Measurements from ENCODE around the gene SLC6A20. TPM values are rescaled to one million over a fixed set of nuclear protein-coding genes. Genes with fewer than 3 reads are reported as not detected.

SLC6A20 gene
- total RNA-seq, 1 donor from 2014 or later: 4.2 TPM

DNA sequence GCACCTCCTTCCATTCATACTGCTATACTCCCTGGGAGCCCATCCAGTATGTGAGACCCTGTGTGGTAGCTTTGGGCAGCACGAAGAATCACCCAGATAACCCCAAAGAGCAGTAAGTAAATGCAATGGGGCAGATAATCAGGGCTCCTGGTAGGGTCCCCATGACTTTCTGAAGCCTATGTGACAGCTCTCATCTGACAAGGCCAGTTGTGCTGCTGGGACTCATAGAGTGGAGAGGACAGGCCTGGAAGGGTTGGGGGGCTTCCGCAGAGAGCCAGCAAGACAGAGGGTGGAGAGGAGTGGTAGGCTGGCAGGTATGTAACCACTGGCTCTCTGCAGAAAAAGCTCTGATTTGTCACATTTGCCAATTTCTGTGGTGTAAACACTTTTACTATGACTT, 3.2 kb upstream of the SLC6A20 start:
- Histone ChIP-seq H3K27me3 (ENCODE audit: low read depth) (peaks cover 37% of the 10 kb centered on the region), H3K9me3 (no peaks in the 10 kb centered on the region), H3K4me1 (peaks cover 16% of the 10 kb centered on the region), H3K36me3 (no peaks in the 10 kb centered on the region), H3K4me3 (no peak overlapping the region), H3K27ac (no peak overlapping the region)
- DNase-seq: no peak
- TF ChIP-seq, protein P1, sequence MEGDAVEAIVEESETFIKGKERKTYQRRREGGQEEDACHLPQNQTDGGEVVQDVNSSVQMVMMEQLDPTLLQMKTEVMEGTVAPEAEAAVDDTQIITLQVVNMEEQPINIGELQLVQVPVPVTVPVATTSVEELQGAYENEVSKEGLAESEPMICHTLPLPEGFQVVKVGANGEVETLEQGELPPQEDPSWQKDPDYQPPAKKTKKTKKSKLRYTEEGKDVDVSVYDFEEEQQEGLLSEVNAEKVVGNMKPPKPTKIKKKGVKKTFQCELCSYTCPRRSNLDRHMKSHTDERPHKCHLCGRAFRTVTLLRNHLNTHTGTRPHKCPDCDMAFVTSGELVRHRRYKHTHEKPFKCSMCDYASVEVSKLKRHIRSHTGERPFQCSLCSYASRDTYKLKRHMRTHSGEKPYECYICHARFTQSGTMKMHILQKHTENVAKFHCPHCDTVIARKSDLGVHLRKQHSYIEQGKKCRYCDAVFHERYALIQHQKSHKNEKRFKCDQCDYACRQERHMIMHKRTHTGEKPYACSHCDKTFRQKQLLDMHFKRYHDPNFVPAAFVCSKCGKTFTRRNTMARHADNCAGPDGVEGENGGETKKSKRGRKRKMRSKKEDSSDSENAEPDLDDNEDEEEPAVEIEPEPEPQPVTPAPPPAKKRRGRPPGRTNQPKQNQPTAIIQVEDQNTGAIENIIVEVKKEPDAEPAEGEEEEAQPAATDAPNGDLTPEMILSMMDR (IDR thresholded peaks at IDR 0.05): no peak
- intact Hi-C loops (cut with DNase I): no loop called here
- no peak for ATAC-seq

DNA sequence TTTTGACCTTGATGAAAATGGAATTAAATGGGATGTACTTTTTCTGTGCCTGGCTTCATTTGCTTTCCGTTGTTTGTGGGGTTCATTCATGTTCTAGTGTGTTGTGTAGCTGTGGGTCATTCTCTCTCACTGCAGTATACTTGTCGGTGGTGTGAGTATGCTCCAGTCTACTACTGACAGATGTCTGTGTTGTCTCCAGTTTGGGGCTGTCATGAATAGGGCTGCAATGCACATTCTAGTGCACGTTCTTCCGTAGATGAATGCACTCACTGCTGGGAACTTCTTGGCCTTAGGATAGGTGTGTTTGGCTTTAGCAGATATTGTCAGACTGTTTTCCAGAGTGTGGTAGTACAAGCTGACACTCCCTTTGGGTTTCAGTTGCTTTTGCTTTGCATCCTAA, 1.7 kb upstream of the SLC6A20 start:
- Histone ChIP-seq H3K9me3 (no peaks in the 10 kb centered on the region), H3K27ac (no peak overlapping the region), H3K36me3 (no peaks in the 10 kb centered on the region), H3K4me3 (no peak overlapping the region), H3K27me3 (ENCODE audit: low read depth) (peaks cover 49% of the 10 kb centered on the region), H3K4me1 (peaks cover 16% of the 10 kb centered on the region)
- ATAC-seq (no peak), DNase-seq (no peak)
- intact Hi-C loops (cut with DNase I): no loop called here
- TF ChIP-seq, protein P1 (IDR thresholded peaks at IDR 0.05): no peak

DNA sequence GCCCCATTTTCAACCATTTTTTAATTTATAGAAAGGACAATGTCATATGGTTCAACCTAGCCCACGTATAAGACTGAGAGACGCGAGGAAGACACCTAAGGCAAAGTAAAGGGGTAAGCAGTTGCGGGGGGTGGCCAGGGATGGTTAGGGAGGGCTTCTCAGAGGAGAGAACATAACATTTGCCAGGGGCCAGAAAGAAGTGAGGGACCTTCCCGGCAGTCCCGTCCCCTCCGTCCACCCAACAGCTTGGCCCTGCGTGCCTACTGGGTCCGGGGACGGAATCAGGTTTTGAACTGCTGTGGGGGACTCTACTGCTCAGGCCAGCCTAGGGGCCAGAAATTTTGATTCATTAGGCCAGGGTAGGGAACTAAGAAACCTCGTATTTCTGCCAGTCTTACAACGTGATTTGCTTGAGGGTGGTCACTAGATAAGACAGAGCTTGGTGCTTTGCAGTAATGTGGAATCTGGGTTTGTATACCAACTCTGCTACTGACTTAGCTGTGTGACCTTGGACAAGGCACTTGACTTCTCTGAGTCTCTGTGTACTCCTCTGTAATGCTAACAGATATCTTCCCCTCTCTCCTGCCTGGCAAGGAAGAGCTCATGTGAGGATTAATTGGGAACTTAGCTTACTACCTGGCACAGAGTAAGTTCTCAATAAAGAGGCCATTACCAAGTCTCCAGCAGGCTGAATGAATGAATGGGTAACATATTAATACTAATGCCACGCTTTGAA, 734 bp upstream of the SLC6A20 start:
- H3K36me3 ChIP-seq: no peaks in the 10 kb centered on the region
- intact Hi-C loops (cut with DNase I): no loop called here
- ATAC-seq: no peak
- peaks cover 16% of the 10 kb centered on the region for H3K4me1 ChIP-seq
- H3K4me3 ChIP-seq: peak overlapping the region; percentile 57
- H3K27me3 ChIP-seq (ENCODE audit: low read depth): peaks cover 49% of the 10 kb centered on the region
- no peak for DNase-seq
- H3K9me3 ChIP-seq: no peaks in the 10 kb centered on the region
- no peak overlapping the region for H3K27ac ChIP-seq
- TF ChIP-seq, protein P1 (IDR thresholded peaks at IDR 0.05): no peak

DNA sequence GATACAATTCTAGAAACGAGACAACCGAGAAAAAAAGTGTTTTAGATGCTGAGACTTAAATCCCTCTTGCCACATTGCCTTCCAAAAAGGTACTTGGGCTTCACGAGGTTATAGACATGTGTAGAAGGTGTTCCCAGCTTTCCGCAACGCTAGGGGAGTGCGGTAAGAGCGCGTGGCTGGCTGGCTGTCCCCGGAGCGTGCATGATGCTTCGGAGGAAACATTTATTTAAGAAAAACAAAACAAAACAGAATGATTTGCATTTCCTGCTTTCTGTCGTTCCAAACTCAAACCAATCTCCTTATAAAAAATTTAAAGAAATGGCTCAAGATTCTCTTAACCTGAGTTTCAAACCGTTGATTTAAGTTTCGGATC, 841 bp downstream of the SLC6A20 start:
- H3K27me3 ChIP-seq (ENCODE audit: low read depth): peaks cover 49% of the 10 kb centered on the region
- H3K36me3 ChIP-seq: no peaks in the 10 kb centered on the region
- H3K27ac ChIP-seq: no peak overlapping the region
- DNase-seq: no peak
- no peak for ATAC-seq
- intact Hi-C loops (cut with DNase I): no loop called here
- H3K4me1 ChIP-seq: peaks cover 16% of the 10 kb centered on the region
- peak overlapping the region; percentile 57 for H3K4me3 ChIP-seq
- H3K9me3 ChIP-seq: no peaks in the 10 kb centered on the region
- TF ChIP-seq, protein P1 (IDR thresholded peaks at IDR 0.05): no peak

DNA sequence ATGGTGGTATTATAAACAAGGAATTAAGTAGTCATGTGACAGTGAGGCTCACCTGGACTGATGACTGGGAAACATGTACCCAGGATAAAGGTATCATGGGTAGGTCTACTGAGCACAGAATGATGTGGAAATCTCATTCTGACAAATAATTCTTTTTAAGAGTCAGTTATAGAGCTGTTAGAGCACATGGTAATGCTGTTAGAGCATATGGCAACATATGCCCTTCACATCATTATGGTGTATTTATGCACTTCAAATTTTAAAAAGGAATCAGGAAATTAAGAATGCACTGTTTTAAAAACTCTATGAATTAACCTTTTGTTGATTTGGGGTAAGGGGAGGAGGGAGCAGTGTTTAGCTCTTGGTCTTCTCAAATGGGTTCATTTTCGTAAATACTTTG, 1.7 kb downstream of the SLC6A20 start:
- intact Hi-C loops (cut with DNase I): no loop called here
- ATAC-seq (no peak), DNase-seq (no peak)
- no peak overlapping the region for H3K4me3 ChIP-seq
- peaks cover under 1% of the 10 kb centered on the region for H3K9me3 ChIP-seq
- H3K27ac ChIP-seq: no peak overlapping the region
- H3K4me1 ChIP-seq: peaks cover 16% of the 10 kb centered on the region
- peaks cover 49% of the 10 kb centered on the region for H3K27me3 ChIP-seq (ENCODE audit: low read depth)
- H3K36me3 ChIP-seq: no peaks in the 10 kb centered on the region
- TF ChIP-seq, protein P1 (IDR thresholded peaks at IDR 0.05): no peak
